K562 (cell line): ENCODE results near the gene STRA6.

Experiments used
- ARID2 ChIP-seq: fragments of 450-650 bp; IDR thresholded peaks from 2 replicates; pipeline ENCODE4 v1.6.1; 2017; ENCODE audit warnings: antibody characterized with exemption, mild to moderate bottlenecking
- CTCF ChIP-seq, 3 experiments: IDR thresholded peaks in 2 of 3; conservative IDR thresholded peaks in 1 of 3; 2 replicates each; pipeline ENCODE4 v1.5.1; 2011 to 2012; ENCODE audit warnings: low read length in 3 of 3, mild to moderate bottlenecking in 3 of 3, control low read depth in 2 of 3, improper control_type of control experiment in 1 of 3, inconsistent platforms in 1 of 3, low read depth in 1 of 3, mixed read lengths in 1 of 3, moderate library complexity in 1 of 3; ENCODE audit not compliant: insufficient read depth in 2 of 3
- ETV6 ChIP-seq, 3 experiments: fragments of 150-350 bp in 1 of 3; sonication (generic) in 1 of 3; formaldehyde crosslinking in 1 of 3; IDR thresholded peaks; 2 replicates each; pipeline versions ENCODE4 v1.6.1 to v1.8.0; 2014 to 2022; ENCODE audit warnings: borderline replicate concordance in 2 of 3, low read depth in 2 of 3, antibody characterized with exemption in 1 of 3, low read length in 1 of 3, mild to moderate bottlenecking in 1 of 3, missing genetic modification reagents in 1 of 3
- POLR2A ChIP-seq: fragments of 450-650 bp; conservative IDR thresholded peaks from 2 replicates; pipeline ENCODE4 v1.6.1; 2016
- ZNF140 ChIP-seq: fragments of 250-450 bp; sonication (Bioruptor Pico); IDR thresholded peaks from 2 replicates; pipeline ENCODE4 v1.8.0; 2021; ENCODE audit warnings: moderate library complexity, mild to moderate bottlenecking, inconsistent platforms

DNA sequence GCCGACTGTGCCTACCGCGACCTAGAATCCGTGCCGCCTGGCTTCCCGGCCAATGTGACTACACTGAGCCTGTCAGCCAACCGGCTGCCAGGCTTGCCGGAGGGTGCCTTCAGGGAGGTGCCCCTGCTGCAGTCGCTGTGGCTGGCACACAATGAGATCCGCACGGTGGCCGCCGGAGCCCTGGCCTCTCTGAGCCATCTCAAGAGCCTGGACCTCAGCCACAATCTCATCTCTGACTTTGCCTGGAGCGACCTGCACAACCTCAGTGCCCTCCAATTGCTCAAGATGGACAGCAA lies 27.7 kb downstream of the STRA6 start:
- TF ChIP-seq POLR2A: no peak
- no peak for TF ChIP-seq CTCF (IDR thresholded peaks at IDR 0.05 in 2 of 3, conservative IDR thresholded peaks at IDR 0.05 in 1 of 3; ENCODE audit: insufficient read depth in 2 of 3, low read depth in 1 of 3, low read length in 3 of 3)
- no peak for TF ChIP-seq ARID2
- no peak for TF ChIP-seq ZNF140
- no peak for TF ChIP-seq ETV6 (IDR thresholded peaks at IDR 0.05; ENCODE audit: borderline replicate concordance in 1 of 2, low read depth in 2 of 2, low read length in 1 of 2)
- TF ChIP-seq ETV6 (CRISPR knock-in tag; IDR thresholded peaks at IDR 0.05; ENCODE audit: borderline replicate concordance): no peak
